ENCODE results near the gene KMT5C. TPM values are rescaled to one million over a fixed set of nuclear protein-coding genes. Genes with fewer than 3 reads are reported as not detected.

The KMT5C gene
- total and polyA plus RNA-seq, 2 experiments from 2014 or later = 2.7 to 8.1 TPM

DNA sequence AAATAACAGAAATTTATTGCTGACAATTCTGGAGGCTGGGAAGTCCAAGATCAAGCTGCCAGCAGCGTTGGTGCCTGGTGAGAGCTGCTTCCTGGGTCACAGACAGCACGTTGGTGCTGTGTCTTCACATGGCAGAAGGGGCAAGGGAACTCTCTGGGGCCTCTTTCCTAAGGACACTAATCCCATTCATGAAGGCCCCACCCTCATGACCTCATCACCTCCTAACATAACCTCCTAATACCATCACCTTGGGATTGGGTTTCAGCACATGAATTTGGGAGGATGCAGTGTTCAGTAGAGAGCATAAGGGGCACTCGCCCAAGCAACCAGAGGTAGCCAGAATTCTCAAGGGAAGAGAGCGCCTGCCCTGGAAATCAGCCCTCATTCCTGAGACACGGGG is 30.2 kb upstream of the KMT5C start:
- DNase-seq = no peak
- H2AFZ ChIP-seq = no peak overlapping the region
- H3K4me2 ChIP-seq (ENCODE audit: unreplicated experiment) = no peak overlapping the region
- H3K27me3 ChIP-seq (replicated peaks; ENCODE audit: insufficient read depth) = no peaks in the 10 kb centered on the region
- H3K4me1 ChIP-seq (ENCODE audit: insufficient read depth) = no peaks in the 10 kb centered on the region
- no peaks in the 10 kb centered on the region for H3K9me2 ChIP-seq (ENCODE audit: insufficient read depth)
- H3K4me3 ChIP-seq = no peak overlapping the region
- WGBS, 2 experiments (ENCODE audit: low coverage in 1 of 2, low lambda C conversion rate in 2 of 2, missing lambda C conversion rate in 2 of 2) = 89 to 90% methylated on average over 5 of the region's 5 CpGs
- H3K9me3 ChIP-seq (ENCODE audit: low read depth) = no peaks in the 10 kb centered on the region
- no peak overlapping the region for H3K27ac ChIP-seq
- in situ Hi-C loops (cut with MboI) = no loop called here
- H3F3A ChIP-seq (ENCODE audit: insufficient read depth) = no peaks in the 10 kb centered on the region
- H3K36me3 ChIP-seq (ENCODE audit: low read depth) = no peaks in the 10 kb centered on the region
- H3K9ac ChIP-seq = no peak overlapping the region
- no peaks in the 10 kb centered on the region for H4K20me1 ChIP-seq (ENCODE audit: insufficient read depth)
- TF ChIP-seq EZH2phosphoT487 (IDR thresholded peaks at IDR 0.05; ENCODE audit: insufficient read depth, low read depth) (no peak), EZH2 (IDR thresholded peaks at IDR 0.05; ENCODE audit: insufficient read depth, poor library complexity, severe bottlenecking) (no peak)
- no peaks in the 10 kb centered on the region for H3K79me2 ChIP-seq (ENCODE audit: insufficient read depth)

DNA sequence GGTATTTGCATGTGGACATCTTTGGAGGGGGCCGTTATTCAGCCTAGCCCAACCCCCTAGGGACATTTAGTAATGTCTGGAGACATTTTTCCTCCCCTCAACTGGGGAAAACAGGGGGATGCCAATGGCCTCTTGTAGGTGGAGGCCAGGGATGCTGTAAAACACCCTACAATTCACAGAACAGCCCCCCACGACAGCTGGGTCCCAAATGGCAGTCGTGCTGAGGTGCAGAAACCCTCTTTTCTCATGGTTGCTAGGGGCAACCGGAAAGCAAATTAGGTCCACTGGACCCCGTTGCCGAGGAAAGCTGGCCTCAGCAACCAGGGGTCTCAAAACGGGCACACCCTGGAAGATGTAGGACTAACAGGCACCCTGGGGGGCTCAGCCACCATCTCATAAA is 29.2 kb upstream of the KMT5C start:
- Histone ChIP-seq H3K4me2 (ENCODE audit: unreplicated experiment) (no peak overlapping the region), H3K4me3 (no peak overlapping the region), H4K20me1 (ENCODE audit: insufficient read depth) (no peaks in the 10 kb centered on the region), H3K27ac (no peak overlapping the region), H3K9me3 (ENCODE audit: low read depth) (no peaks in the 10 kb centered on the region), H3K79me2 (ENCODE audit: insufficient read depth) (no peaks in the 10 kb centered on the region), H3K9ac (no peak overlapping the region), H3K9me2 (ENCODE audit: insufficient read depth) (no peaks in the 10 kb centered on the region), H3K36me3 (ENCODE audit: low read depth) (no peaks in the 10 kb centered on the region), H3F3A (ENCODE audit: insufficient read depth) (no peaks in the 10 kb centered on the region), H3K27me3 (replicated peaks; ENCODE audit: insufficient read depth) (no peaks in the 10 kb centered on the region), H3K4me1 (ENCODE audit: insufficient read depth) (no peaks in the 10 kb centered on the region), H2AFZ (no peak overlapping the region)
- in situ Hi-C loops (cut with MboI) = no loop called here
- 50 to 55% methylated on average over 7 of the region's 7 CpGs for WGBS, 2 experiments (ENCODE audit: low coverage in 1 of 2, low lambda C conversion rate in 2 of 2, missing lambda C conversion rate in 2 of 2)
- TF ChIP-seq EZH2phosphoT487 (IDR thresholded peaks at IDR 0.05; ENCODE audit: insufficient read depth, low read depth) (no peak), EZH2 (IDR thresholded peaks at IDR 0.05; ENCODE audit: insufficient read depth, poor library complexity, severe bottlenecking) (no peak)
- DNase-seq = no peak

DNA sequence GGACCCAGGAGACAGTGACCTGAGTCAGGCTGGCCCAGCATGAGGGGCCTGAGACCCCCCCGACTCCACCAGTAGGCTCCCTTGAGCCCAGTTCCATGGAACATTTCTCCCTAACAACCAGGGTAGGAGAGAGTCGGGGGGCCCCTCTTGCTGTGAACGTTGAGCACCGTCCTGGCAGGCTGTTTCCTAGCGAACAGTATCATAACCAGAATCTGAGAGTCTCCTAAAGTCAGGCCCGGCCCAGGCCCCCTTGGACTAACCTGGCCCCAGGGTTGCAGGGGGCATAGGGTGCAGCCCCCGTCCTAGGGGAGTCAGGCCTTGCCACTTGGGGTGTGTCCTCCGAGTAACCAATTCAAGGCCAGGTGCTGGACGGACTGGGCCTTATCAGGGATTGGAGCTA is 28.3 kb upstream of the KMT5C start:
- H3K9ac ChIP-seq = no peak overlapping the region
- 82 to 88% methylated on average over 9 of the region's 9 CpGs for WGBS, 2 experiments (ENCODE audit: low coverage in 1 of 2, low lambda C conversion rate in 2 of 2, missing lambda C conversion rate in 2 of 2)
- H3F3A ChIP-seq (ENCODE audit: insufficient read depth) = no peaks in the 10 kb centered on the region
- no peaks in the 10 kb centered on the region for H3K9me2 ChIP-seq (ENCODE audit: insufficient read depth)
- no peak overlapping the region for H3K27ac ChIP-seq
- H2AFZ ChIP-seq = no peak overlapping the region
- H3K4me3 ChIP-seq = no peak overlapping the region
- no peaks in the 10 kb centered on the region for H4K20me1 ChIP-seq (ENCODE audit: insufficient read depth)
- H3K79me2 ChIP-seq (ENCODE audit: insufficient read depth) = no peaks in the 10 kb centered on the region
- no peak overlapping the region for H3K4me2 ChIP-seq (ENCODE audit: unreplicated experiment)
- in situ Hi-C loops (cut with MboI) = no loop called here
- no peaks in the 10 kb centered on the region for H3K4me1 ChIP-seq (ENCODE audit: insufficient read depth)
- no peak for DNase-seq
- H3K27me3 ChIP-seq (replicated peaks; ENCODE audit: insufficient read depth) = no peaks in the 10 kb centered on the region
- H3K9me3 ChIP-seq (ENCODE audit: low read depth) = no peaks in the 10 kb centered on the region
- no peaks in the 10 kb centered on the region for H3K36me3 ChIP-seq (ENCODE audit: low read depth)
- TF ChIP-seq EZH2phosphoT487 (IDR thresholded peaks at IDR 0.05; ENCODE audit: insufficient read depth, low read depth) (no peak), EZH2 (IDR thresholded peaks at IDR 0.05; ENCODE audit: insufficient read depth, poor library complexity, severe bottlenecking) (no peak)

- Histone ChIP-seq H3K79me2 (ENCODE audit: insufficient read depth) (no peaks in the 10 kb centered on the region), H4K20me1 (ENCODE audit: insufficient read depth) (no peaks in the 10 kb centered on the region), H3K27ac (no peak overlapping the region), H3K9me3 (ENCODE audit: low read depth) (no peaks in the 10 kb centered on the region), H2AFZ (no peak overlapping the region), H3K4me3 (no peak overlapping the region), H3K4me2 (ENCODE audit: unreplicated experiment) (no peak overlapping the region), H3K9ac (no peak overlapping the region), H3K36me3 (ENCODE audit: low read depth) (no peaks in the 10 kb centered on the region), H3K4me1 (ENCODE audit: insufficient read depth) (no peaks in the 10 kb centered on the region), H3F3A (ENCODE audit: insufficient read depth) (no peaks in the 10 kb centered on the region), H3K9me2 (ENCODE audit: insufficient read depth) (no peaks in the 10 kb centered on the region), H3K27me3 (replicated peaks; ENCODE audit: insufficient read depth) (no peaks in the 10 kb centered on the region)
- TF ChIP-seq EZH2phosphoT487 (IDR thresholded peaks at IDR 0.05; ENCODE audit: insufficient read depth, low read depth) (no peak), EZH2 (IDR thresholded peaks at IDR 0.05; ENCODE audit: insufficient read depth, poor library complexity, severe bottlenecking) (no peak)
- WGBS, 2 experiments (ENCODE audit: low coverage in 1 of 2, low lambda C conversion rate in 2 of 2, missing lambda C conversion rate in 2 of 2) = 79 to 94% methylated on average over 8 to 18 of the region's 18 CpGs
- in situ Hi-C loops (cut with MboI) = no loop called here
- DNase-seq = no peak
Observed at GRCh38 chr19:55311797-55312196, 27.9 kb upstream of the KMT5C start.

Data from GM23248 (cell line).